GM12875 (cell line): Measurements from ENCODE around the gene SNED1.

Experiments
- H3K4me3 ChIP-seq: one replicate; pipeline ENCODE4 v1.5.1; 2011; ENCODE audit warnings: low read depth, low read length, control low read depth
- TF ChIP-seq, protein P1 (sequence below): IDR thresholded peaks from 2 replicates; pipeline ENCODE4 v1.5.1; 2011; ENCODE audit warnings: low read depth, mild to moderate bottlenecking, control low read depth, inconsistent platforms, low read length, moderate library complexity, borderline replicate concordance; ENCODE audit not compliant: insufficient read depth

Gene SNED1

GRCh38 chr2:240988571-240989271 lies 9.7 kb upstream of the SNED1 start:
- TF ChIP-seq, protein P1, sequence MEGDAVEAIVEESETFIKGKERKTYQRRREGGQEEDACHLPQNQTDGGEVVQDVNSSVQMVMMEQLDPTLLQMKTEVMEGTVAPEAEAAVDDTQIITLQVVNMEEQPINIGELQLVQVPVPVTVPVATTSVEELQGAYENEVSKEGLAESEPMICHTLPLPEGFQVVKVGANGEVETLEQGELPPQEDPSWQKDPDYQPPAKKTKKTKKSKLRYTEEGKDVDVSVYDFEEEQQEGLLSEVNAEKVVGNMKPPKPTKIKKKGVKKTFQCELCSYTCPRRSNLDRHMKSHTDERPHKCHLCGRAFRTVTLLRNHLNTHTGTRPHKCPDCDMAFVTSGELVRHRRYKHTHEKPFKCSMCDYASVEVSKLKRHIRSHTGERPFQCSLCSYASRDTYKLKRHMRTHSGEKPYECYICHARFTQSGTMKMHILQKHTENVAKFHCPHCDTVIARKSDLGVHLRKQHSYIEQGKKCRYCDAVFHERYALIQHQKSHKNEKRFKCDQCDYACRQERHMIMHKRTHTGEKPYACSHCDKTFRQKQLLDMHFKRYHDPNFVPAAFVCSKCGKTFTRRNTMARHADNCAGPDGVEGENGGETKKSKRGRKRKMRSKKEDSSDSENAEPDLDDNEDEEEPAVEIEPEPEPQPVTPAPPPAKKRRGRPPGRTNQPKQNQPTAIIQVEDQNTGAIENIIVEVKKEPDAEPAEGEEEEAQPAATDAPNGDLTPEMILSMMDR = no peak
- no peak overlapping the region for H3K4me3 ChIP-seq

- H3K4me3 ChIP-seq = no peak overlapping the region
- TF ChIP-seq, protein P1 = peak; percentile 56; the same call in 1 of the 2 replicates
These were observed 8.8 kb upstream of the SNED1 start for GRCh38 chr2:240989451-240990265.

DNA sequence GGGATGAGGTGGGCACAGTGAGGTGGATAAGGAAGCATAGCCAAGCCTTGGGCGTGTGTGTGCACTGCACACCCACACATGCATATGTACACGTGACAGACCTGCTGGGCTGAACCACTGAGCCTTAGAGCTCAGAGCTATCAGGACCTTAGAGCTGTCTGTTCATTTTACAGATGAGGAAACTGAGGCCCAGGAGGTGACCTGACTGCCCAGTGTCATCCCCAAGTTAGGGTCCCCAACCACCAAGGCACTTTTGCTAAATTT lies 8.2 kb upstream of the SNED1 start:
- H3K4me3 ChIP-seq = no peak overlapping the region
- TF ChIP-seq, protein P1 = no peak

DNA sequence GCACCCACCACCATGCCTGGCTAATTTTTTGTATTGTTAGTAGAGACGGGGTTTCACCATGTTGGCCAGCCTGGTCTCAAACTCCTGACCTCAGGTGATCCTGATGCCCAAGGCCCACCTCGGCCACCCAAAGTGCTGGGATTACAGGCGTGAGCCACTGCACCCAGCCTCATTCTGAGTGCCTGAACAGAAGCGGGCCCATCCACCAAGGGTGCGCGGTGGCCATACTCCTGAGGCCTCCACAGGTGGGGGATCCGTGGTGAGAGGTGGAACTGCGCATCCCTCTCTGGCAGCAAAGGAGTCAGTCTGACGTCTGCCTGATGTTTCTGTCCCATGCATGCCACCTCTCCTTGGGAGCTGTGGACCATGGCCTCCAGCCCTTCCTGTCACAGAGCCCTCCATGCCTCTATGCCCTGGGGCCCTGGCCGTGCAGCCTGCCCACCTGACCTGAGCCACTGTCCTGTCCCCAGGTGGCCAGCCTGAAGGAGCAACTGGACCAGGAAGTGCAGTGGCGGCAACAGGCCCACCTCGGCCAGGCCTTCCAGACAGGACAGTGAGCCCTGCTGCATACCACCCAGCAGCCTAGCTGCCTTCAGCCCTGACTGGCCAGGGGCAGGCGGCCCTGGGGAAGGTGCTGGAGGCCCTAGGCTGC lies 7.6 kb upstream of the SNED1 start:
- TF ChIP-seq, protein P1 = no peak
- no peak overlapping the region for H3K4me3 ChIP-seq

DNA sequence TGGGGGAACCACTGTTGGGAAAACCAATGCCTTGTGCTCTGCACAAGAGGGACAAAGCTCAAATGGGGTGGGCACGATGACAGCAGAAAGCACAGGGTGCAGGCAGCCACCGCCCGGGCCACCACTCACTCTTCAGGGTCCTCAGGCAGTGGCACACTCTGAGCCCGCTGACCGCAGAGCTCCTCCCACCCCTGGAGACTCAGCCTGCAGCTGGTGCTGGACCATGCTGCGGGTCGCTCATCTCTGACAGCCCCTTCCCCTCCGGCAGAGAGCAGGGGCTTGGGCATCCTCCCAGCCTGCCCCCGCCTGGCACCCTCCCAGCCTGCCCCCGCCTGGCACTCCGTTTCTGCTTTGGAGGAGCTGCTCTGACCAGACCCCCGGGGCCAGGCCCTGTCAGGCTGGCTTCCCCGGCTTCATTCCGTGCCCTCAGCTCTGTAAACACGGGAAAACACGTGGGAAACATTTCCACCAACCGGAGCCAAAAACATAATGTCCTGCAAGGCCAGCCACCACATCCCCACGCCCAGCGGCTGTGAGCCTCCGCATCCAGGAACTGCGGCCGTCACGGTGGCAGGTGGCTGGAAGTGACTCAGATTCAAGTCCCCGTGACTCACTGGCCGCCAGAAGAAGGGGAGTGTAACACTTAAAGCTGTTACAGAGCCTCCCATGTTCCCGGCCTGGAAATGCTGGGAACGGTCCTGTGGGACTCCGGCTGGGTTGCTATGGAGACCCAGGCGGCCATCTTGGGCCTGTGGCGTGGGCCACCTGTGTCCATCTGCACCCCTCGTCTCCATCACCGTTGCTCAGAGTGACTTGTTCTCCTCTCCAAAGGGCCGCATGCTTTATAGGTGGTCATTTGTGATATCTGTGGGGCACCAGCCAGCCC lies 6.8 kb upstream of the SNED1 start:
- TF ChIP-seq, protein P1 = no peak

DNA sequence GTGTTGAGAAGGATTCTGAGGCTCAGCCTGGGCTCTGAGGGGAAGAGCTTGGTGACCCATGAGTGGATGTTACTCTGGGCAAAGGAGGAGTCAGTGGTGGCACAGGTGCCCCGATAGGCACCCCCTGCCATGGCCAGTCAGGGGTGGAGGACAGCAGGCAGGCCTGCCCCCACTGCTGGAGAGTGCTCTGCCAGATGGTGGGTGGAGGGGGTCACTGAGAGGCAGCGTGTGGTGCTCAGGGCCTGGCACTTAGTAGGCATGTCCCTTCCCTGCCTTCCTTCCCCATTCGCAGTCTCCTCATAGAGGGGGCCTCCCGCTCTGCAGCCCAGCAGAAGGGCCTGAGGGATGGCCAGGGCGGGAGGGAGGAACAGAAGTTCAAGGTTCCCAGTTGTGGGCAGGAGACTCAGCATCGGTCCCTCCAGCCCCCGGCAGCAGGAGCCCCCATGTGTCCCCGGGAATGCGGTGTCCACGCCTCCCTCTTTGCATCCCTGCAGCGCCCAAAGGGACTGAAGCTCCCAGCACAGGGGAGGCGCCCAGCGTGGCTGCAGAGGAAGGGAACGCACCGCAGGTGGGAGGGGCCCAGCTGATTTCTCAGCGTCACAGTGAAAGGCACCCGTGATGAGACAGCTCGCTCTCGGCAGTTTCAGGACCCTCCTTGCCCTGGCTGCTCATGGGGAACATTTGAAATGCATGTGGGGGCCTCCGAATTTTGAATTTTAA lies 5.7 kb upstream of the SNED1 start:
- H3K4me3 ChIP-seq = no peak overlapping the region
- TF ChIP-seq, protein P1 = no peak

More for the DNA sequence above, 6.8 kb upstream of the SNED1 start:
- no peak overlapping the region for H3K4me3 ChIP-seq
